ENCODE data around the gene TBCD. TPM values are rescaled to one million over a fixed set of nuclear protein-coding genes. Genes with fewer than 3 reads are reported as not detected.

The TBCD gene
- total RNA-seq, 1 donor from 2014 or later = 59.8 TPM

DNA sequence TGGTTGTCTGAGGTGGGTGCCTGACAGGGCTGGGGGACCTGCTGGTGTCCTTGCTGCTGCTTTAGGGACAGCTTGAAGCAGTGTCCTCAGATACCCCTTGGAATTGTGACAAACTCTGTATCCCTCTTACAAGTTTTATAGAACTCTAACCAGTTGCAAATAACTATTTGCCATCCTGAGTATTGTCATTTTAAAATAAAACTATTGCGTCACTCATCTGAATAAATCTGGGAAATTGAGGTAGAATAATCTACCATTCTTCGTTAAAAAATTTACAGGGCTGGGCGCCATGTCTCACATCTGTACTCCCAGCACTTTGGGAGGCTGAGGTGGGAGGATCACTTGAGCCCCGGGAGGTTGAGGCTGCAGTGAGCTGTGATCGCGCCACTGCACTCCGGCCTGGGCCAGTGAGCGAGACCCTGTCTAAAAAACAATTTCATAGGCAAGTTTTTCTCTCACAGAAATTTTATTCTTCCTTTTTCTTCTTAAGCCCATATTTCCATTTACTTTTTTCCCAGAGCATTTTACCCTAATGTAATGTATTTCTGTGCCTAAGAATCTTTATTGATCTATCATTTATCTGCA, 73.8 kb downstream of the TBCD start:
- no peaks in the 10 kb centered on the region for H3K27me3 Mint-ChIP-seq (ENCODE audit: low read depth)
- H3K4me1 Mint-ChIP-seq (ENCODE audit: low read depth) = no peaks in the 10 kb centered on the region
- peak; percentile 52 for DNase-seq (ENCODE audit: low spot score)
- H3K36me3 Mint-ChIP-seq (ENCODE audit: low read depth) = peaks cover 20% of the 10 kb centered on the region
- peaks cover 3% of the 10 kb centered on the region for H3K9me3 Mint-ChIP-seq (ENCODE audit: low read depth)
- no peak overlapping the region for H3K4me3 Mint-ChIP-seq (ENCODE audit: unreplicated experiment)
- no peak overlapping the region for H3K27ac Mint-ChIP-seq (ENCODE audit: unreplicated experiment)
- TF ChIP-seq, protein P1, sequence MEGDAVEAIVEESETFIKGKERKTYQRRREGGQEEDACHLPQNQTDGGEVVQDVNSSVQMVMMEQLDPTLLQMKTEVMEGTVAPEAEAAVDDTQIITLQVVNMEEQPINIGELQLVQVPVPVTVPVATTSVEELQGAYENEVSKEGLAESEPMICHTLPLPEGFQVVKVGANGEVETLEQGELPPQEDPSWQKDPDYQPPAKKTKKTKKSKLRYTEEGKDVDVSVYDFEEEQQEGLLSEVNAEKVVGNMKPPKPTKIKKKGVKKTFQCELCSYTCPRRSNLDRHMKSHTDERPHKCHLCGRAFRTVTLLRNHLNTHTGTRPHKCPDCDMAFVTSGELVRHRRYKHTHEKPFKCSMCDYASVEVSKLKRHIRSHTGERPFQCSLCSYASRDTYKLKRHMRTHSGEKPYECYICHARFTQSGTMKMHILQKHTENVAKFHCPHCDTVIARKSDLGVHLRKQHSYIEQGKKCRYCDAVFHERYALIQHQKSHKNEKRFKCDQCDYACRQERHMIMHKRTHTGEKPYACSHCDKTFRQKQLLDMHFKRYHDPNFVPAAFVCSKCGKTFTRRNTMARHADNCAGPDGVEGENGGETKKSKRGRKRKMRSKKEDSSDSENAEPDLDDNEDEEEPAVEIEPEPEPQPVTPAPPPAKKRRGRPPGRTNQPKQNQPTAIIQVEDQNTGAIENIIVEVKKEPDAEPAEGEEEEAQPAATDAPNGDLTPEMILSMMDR (IDR thresholded peaks at IDR 0.05) = no peak

DNA sequence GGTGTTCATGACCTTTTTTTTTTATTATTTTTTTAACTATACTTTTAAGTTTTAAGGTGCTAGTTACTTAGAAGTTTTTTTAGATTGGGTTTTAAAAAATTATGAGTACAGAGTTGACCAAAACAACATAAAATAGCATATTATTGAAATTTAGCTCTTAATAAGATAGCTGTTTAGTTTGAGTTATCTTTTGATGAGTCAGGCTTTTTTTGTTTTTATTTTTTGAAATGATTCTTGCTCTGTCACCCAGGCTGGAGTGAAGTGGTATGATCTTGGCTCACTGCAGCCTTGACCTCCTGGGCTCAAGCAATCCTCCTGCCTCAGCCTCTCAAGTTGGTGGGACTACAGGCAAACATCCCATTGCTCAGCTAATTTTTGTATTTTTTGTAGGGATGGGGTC, 74.3 kb downstream of the TBCD start:
- Mint-ChIP-seq H3K36me3 (ENCODE audit: low read depth) (peaks cover 20% of the 10 kb centered on the region), H3K27me3 (ENCODE audit: low read depth) (no peaks in the 10 kb centered on the region), H3K9me3 (ENCODE audit: low read depth) (no peaks in the 10 kb centered on the region), H3K4me1 (ENCODE audit: low read depth) (no peaks in the 10 kb centered on the region), H3K4me3 (ENCODE audit: unreplicated experiment) (no peak overlapping the region), H3K27ac (ENCODE audit: unreplicated experiment) (no peak overlapping the region)
- DNase-seq (ENCODE audit: low spot score) = no peak
- TF ChIP-seq, protein P1 (IDR thresholded peaks at IDR 0.05) = no peak

DNA sequence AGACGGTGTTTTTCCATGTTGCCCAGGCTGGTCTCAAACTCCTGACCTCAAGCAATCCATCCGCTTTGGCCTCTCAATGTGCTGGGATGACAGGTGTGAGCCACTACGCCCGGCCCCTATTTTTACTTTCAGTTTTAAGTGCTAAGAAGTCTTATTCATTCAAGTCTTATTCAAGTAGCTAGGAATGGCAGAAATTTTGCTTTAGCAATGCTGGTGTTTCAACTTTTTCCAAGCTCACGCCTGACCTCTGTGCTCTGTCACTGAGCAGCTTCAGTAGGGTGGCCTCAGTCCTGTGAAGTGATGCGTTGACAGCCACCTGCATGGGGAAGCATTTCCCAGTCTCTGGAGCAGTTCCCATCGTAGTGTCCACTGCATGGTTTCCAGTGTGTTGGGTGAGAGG, 75.1 kb downstream of the TBCD start:
- no peaks in the 10 kb centered on the region for H3K27me3 Mint-ChIP-seq (ENCODE audit: low read depth)
- peaks cover 20% of the 10 kb centered on the region for H3K36me3 Mint-ChIP-seq (ENCODE audit: low read depth)
- no peak overlapping the region for H3K27ac Mint-ChIP-seq (ENCODE audit: unreplicated experiment)
- H3K9me3 Mint-ChIP-seq (ENCODE audit: low read depth) = no peaks in the 10 kb centered on the region
- no peak for DNase-seq (ENCODE audit: low spot score)
- H3K4me1 Mint-ChIP-seq (ENCODE audit: low read depth) = no peaks in the 10 kb centered on the region
- no peak overlapping the region for H3K4me3 Mint-ChIP-seq (ENCODE audit: unreplicated experiment)
- TF ChIP-seq, protein P1 (IDR thresholded peaks at IDR 0.05) = no peak

DNA sequence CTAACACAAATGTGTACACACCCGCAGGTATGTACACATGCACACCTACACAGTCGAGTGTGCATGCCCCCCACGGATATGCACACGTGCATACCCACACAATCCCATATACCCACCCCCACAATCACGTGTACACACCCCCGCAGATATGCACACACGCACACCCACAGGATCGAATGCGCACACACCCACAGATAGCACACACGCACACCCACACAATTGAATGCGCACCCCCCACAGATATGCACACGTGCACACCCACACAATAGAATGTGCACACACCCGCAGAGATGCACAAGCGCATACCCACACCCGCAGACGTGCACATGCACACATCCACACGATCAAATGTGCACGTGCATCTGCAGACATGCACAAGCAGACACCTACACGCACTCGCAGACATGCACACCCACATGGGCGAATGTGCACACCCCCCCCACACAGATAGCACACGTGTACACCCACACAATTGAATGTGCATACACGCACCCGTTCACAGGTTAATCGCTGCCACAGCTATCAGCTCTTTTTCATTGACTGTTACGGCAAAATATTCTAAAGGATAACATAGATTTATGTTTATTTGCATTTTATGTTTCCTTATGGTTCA, 77.1 kb downstream of the TBCD start:
- H3K9me3 Mint-ChIP-seq (ENCODE audit: low read depth) = no peaks in the 10 kb centered on the region

GRCh38 chr17:82830249-82830661, 78.4 kb downstream of the TBCD start:
- no peaks in the 10 kb centered on the region for H3K27me3 Mint-ChIP-seq (ENCODE audit: low read depth)
- no peaks in the 10 kb centered on the region for H3K9me3 Mint-ChIP-seq (ENCODE audit: low read depth)

More for the DNA sequence above, 77.1 kb downstream of the TBCD start:
- TF ChIP-seq, protein P1 (IDR thresholded peaks at IDR 0.05) = no peak
- peak; percentile 66 for DNase-seq (ENCODE audit: low spot score)
- Mint-ChIP-seq H3K27ac (ENCODE audit: unreplicated experiment) (no peak overlapping the region), H3K4me1 (ENCODE audit: low read depth) (no peaks in the 10 kb centered on the region), H3K4me3 (ENCODE audit: unreplicated experiment) (no peak overlapping the region), H3K27me3 (ENCODE audit: low read depth) (no peaks in the 10 kb centered on the region), H3K36me3 (ENCODE audit: low read depth) (peaks cover 14% of the 10 kb centered on the region)

More at GRCh38 chr17:82830249-82830661, 78.4 kb downstream of the TBCD start:
- peak; percentile 89 for DNase-seq (ENCODE audit: low spot score)
- Mint-ChIP-seq H3K4me3 (ENCODE audit: unreplicated experiment) (no peak overlapping the region), H3K27ac (ENCODE audit: unreplicated experiment) (no peak overlapping the region), H3K4me1 (ENCODE audit: low read depth) (no peaks in the 10 kb centered on the region), H3K36me3 (ENCODE audit: low read depth) (peaks cover 14% of the 10 kb centered on the region)
- TF ChIP-seq, protein P1 (IDR thresholded peaks at IDR 0.05) = no peak
